Measurements from ENCODE around the gene SYCN. TPM values are rescaled to one million over a fixed set of nuclear protein-coding genes. Genes with fewer than 3 reads are reported as not detected.

The SYCN gene
- total and polyA plus RNA-seq, 2 donors (not counting 1 experiment from before 2014, with no cell fraction given) = not detected

- WGBS (ENCODE audit: insufficient coverage) = 80% methylated on average over 3 of the region's 7 CpGs
- Histone ChIP-seq H3K9me3 (ENCODE audit: control extremely low read depth in 1 of 3, control insufficient read depth in 2 of 3, insufficient read depth in 1 of 3, low read length in 2 of 3) (no peaks in the 10 kb centered on the region), H4K20me1 (ENCODE audit: control insufficient read depth, insufficient read depth, low read length, poor library complexity, severe bottlenecking) (no peaks in the 10 kb centered on the region), H3K36me3 (replicated peaks in 1 of 2; ENCODE audit: control extremely low read depth in 1 of 2, control insufficient read depth in 1 of 2, extremely low read depth in 1 of 2, insufficient read depth in 2 of 2, low read length in 1 of 2) (no peaks in the 10 kb centered on the region), H3K27ac (ENCODE audit: low read length in 2 of 2) (no peak overlapping the region), H3K27me3 (replicated peaks in 1 of 4; ENCODE audit: control extremely low read depth in 1 of 4, control insufficient read depth in 3 of 4, insufficient read depth in 4 of 4, low read length in 3 of 4) (peaks cover 0 to 3% (median 1%) of the 10 kb centered on the region in 4 experiments), H3K9ac (ENCODE audit: low read length) (no peak overlapping the region), H3K4me2 (replicated peaks; ENCODE audit: low read depth, low read length, poor library complexity, severe bottlenecking) (no peak overlapping the region), H2AFZ (ENCODE audit: insufficient read depth, low read depth, low read length, poor library complexity, severe bottlenecking) (no peak overlapping the region), H3K4me1 (ENCODE audit: control insufficient read depth in 2 of 2, insufficient read depth in 2 of 2, low read length in 2 of 2) (no peaks in the 10 kb centered on the region), H3K4me3 (ENCODE audit: control extremely low read depth in 1 of 5, extremely low read depth in 1 of 5, insufficient read depth in 1 of 5, low read depth in 2 of 5, low read length in 4 of 5) (no peak overlapping the region), H3K79me2 (ENCODE audit: control insufficient read depth, insufficient read depth, low read length) (no peaks in the 10 kb centered on the region)
- Mint-ChIP-seq H3K27me3 (peaks cover 20% of the 10 kb centered on the region), H3K9me3 (ENCODE audit: insufficient read depth) (no peaks in the 10 kb centered on the region), H3K4me3 (no peak overlapping the region), H3K27ac (no peak overlapping the region), H3K4me1 (no peaks in the 10 kb centered on the region)
- no peak for DNase-seq
- intact Hi-C loops (cut with micrococcal nuclease) = no loop called here
- CTCF ChIA-PET = no interaction called here
- POLR2A ChIA-PET = interaction anchor here (0.7 kb wide), 1 partner anchor 267 kb away, joined by 3 read pairs; no protein-coding TSS in a partner anchor
- no peak for TF ChIP-seq EZH2 (IDR thresholded peaks at IDR 0.05; ENCODE audit: borderline replicate concordance, insufficient read depth, low read depth, low read length, poor library complexity, severe bottlenecking)
- TF ChIP-seq CTCF (IDR thresholded peaks at IDR 0.05) = no peak
- no peak for ATAC-seq (ENCODE audit: low read depth)
Observed at GRCh38 chr19:39209196-39209595, 5.1 kb upstream of the SYCN start.

DNA sequence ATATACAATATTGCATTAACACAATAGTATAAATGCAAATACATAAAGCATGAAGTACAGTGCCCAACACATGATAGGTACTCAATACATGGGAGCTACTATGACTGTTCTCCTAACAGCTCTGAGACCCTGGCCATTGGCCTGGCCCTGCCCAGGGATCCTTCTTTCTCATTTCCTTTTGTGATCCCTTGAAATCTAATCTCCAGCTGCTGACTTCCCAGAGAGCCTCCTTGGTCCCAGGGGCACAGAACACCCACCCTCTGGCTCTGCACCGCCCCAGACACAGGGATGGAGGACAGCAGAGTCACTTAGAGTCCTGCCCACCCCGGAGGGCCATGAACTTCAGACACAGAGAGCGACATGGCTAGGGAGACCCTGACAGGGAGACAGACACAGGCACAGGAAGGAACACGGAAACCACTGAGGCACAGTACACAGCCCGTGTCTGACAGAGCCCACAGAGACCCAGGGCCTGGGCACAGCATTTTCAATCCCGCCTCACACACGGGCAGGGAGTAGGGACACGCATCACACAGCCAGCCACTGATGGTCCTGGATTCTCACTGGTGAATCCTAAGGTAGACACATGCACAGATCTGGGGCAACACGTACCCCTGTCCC lies 4.2 kb upstream of the SYCN start:
- no peaks in the 10 kb centered on the region for H3K4me1 Mint-ChIP-seq
- ATAC-seq (ENCODE audit: low read depth) = no peak
- no peak overlapping the region for H3K4me2 ChIP-seq (replicated peaks; ENCODE audit: low read depth, low read length, poor library complexity, severe bottlenecking)
- no peak for DNase-seq
- no peak overlapping the region for H2AFZ ChIP-seq (ENCODE audit: insufficient read depth, low read depth, low read length, poor library complexity, severe bottlenecking)
- WGBS (ENCODE audit: insufficient coverage) = 83% methylated on average over 9 of the region's 9 CpGs
- peaks cover 22% of the 10 kb centered on the region for H3K27me3 Mint-ChIP-seq
- no peak overlapping the region for H3K27ac Mint-ChIP-seq
- no peaks in the 10 kb centered on the region for H3K9me3 ChIP-seq (ENCODE audit: control extremely low read depth in 1 of 3, control insufficient read depth in 2 of 3, insufficient read depth in 1 of 3, low read length in 2 of 3)
- H3K4me3 ChIP-seq (ENCODE audit: control extremely low read depth in 1 of 5, extremely low read depth in 1 of 5, insufficient read depth in 1 of 5, low read depth in 2 of 5, low read length in 4 of 5) = no peak overlapping the region
- H3K36me3 ChIP-seq (replicated peaks in 1 of 2; ENCODE audit: control extremely low read depth in 1 of 2, control insufficient read depth in 1 of 2, extremely low read depth in 1 of 2, insufficient read depth in 2 of 2, low read length in 1 of 2) = no peaks in the 10 kb centered on the region
- no peaks in the 10 kb centered on the region for H3K4me1 ChIP-seq (ENCODE audit: control insufficient read depth in 2 of 2, insufficient read depth in 2 of 2, low read length in 2 of 2)
- H3K27me3 ChIP-seq (replicated peaks in 1 of 4; ENCODE audit: control extremely low read depth in 1 of 4, control insufficient read depth in 3 of 4, insufficient read depth in 4 of 4, low read length in 3 of 4) = peaks cover 0 to 8% (median 3%) of the 10 kb centered on the region in 4 experiments
- no peak for TF ChIP-seq EZH2 (IDR thresholded peaks at IDR 0.05; ENCODE audit: borderline replicate concordance, insufficient read depth, low read depth, low read length, poor library complexity, severe bottlenecking)
- no peak for TF ChIP-seq CTCF (IDR thresholded peaks at IDR 0.05)
- H4K20me1 ChIP-seq (ENCODE audit: control insufficient read depth, insufficient read depth, low read length, poor library complexity, severe bottlenecking) = no peaks in the 10 kb centered on the region
- H3K4me3 Mint-ChIP-seq = no peak overlapping the region
- no peak overlapping the region for H3K27ac ChIP-seq (ENCODE audit: low read length in 2 of 2)
- POLR2A ChIA-PET = no interaction called here
- no peaks in the 10 kb centered on the region for H3K9me3 Mint-ChIP-seq (ENCODE audit: insufficient read depth)
- CTCF ChIA-PET = interaction anchor here (0.6 kb wide), 1 partner anchor 130 kb away, joined by 3 read pairs; no protein-coding TSS in a partner anchor
- H3K9ac ChIP-seq (ENCODE audit: low read length) = no peak overlapping the region
- H3K79me2 ChIP-seq (ENCODE audit: control insufficient read depth, insufficient read depth, low read length) = no peaks in the 10 kb centered on the region
- intact Hi-C loops (cut with micrococcal nuclease) = no loop called here
